NCI-H2081 treated with DMSO at 0.1 percent for 48 hours (cell line): ENCODE results near the gene RPS19.
A peak's percentile ranks its signal among the peaks of the same experiment; 100 is the strongest.

Source experiments
- DNase-seq: peaks from one replicate; lab custom pipeline; 2025; lab: John Stamatoyannopoulos, UW

The RPS19 gene

GRCh38 chr19:41859618-41860418, at the start of gene RPS19:
Gene RPS19, plus strand, starts transcription at chr19:41860255. Its CDS starts 520 bp downstream, at chr19:41860775.
- DNase-seq, result peak; percentile 78

GRCh38 chr19:41810301-41810700, 49.8 kb upstream of the RPS19 start:
- no peak for DNase-seq

- no peak for DNase-seq
Measured at GRCh38 chr19:41811036-41811435, 49.0 kb upstream of the RPS19 start.

GRCh38 chr19:41811981-41812380, 48.1 kb upstream of the RPS19 start:
- DNase-seq, result no peak

GRCh38 chr19:41813911-41814310, 46.1 kb upstream of the RPS19 start:
- no peak for DNase-seq

DNA sequence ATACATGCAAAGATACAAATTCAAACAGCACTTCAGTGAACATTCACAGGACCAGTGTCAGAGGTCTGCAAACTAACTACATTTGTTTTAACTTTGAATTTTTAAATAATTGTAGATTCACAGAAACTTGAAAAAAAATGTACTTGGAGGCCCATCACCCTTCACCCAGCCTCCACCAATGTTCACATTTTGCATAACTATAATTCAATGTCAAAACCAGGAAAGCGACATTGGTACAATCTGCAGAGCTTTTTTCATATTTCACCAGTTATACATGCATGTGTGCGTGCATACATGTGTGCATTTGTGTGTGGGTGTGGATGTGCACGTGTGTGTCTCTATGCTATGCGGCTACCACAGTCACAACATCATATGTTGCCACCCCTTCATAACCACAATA, 44.8 kb upstream of the RPS19 start:
- DNase-seq, result no peak

- no peak for DNase-seq
Measured at GRCh38 chr19:41816761-41817160, 43.3 kb upstream of the RPS19 start.

DNA sequence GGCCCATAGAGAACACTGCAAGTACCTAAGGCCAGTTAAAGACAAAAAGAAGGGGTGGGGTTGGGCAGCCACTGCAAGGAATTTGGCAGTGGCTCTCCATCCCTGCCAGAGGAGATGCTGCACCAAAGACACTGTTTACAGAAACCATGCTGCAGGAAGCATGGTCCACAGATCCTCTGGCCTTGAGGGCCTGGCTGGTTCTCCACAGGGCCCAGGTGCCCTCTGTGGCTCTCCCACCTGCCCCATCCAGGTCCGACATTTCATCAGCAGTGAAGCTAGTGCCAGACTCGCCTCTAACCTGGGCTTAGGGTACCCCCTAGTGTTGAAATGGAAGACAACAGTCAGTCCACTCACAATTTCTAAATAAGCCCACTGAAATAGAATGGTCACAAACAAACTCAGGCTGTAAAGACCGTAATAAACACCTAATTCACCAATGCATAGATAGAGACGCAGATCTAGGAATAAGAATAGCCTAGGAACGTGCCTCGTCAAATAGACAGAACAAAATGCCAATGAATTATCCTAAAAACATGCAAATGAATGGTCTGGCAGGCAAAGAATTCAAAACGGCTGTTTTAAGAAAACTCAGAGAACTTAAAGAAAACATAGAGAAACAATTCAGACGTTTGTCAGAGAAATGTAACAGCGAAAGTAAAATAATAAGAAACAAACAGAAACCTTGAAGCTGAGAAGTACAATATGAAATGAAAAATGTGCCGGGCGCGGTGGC, 38.9 kb upstream of the RPS19 start:
- peak; percentile 42 for DNase-seq

- DNase-seq, result no peak
Measured at GRCh38 chr19:41837981-41838708, 21.9 kb upstream of the RPS19 start.

DNA sequence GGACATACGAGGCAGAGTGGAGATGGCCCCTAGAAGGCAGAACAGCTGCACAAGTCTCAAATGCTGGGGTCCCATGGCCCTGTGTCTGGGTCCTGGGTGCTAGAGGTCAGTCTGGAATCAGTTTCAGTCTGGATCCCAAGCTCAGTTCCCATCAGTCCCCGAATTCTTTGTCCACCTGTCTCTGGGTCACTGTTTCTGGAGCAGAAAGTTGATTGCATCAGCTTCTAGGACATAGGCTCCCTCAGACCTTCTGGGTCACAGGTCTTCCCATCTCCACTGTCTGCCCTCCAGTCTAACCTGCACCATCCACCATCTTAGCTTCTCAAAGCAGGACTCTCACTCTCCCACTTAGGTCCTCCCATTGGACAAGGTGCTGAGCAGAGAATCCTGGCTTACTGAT, 20.8 kb upstream of the RPS19 start:
- no peak for DNase-seq

DNA sequence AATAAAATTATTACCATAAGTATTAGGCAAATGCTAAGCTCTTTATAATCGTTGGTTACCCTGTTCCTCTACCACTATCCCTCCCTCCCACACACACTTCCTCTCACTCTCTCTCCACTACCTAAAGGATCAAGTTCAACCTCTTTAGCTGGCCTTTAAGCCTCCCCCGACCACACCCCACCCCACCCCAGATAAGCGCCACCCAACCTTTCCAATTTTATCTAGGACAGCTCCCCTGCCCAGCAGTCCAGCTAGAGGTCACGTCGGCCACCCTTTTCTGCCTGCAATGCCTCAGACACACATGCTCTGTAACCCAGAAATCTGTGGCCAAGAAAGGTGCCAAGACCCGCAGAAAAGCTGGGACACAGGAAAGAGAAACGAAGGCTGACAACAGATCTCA, 16.7 kb upstream of the RPS19 start:
- DNase-seq, result no peak

- DNase-seq, result no peak
Measured at GRCh38 chr19:41844601-41845000, 15.5 kb upstream of the RPS19 start, which contains the start of gene LYPD4. Gene LYPD4, minus strand, starts transcription at chr19:41844683. Its CDS starts 5,398 bp downstream, at chr19:41839285.

DNA sequence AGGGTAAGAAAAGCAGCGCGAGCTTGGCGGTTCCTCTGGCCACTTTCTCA, 15.2 kb upstream of the RPS19 start, which contains the start of gene DMRTC2:
Gene DMRTC2 (plus strand): TSS at position 42 of the 50 bp plus-strand sequence. CDS start 2,387 bp downstream, outside the sequence.
- no peak for DNase-seq

GRCh38 chr19:41845051-41845590, 14.9 kb upstream of the RPS19 start:
- no peak for DNase-seq

DNA sequence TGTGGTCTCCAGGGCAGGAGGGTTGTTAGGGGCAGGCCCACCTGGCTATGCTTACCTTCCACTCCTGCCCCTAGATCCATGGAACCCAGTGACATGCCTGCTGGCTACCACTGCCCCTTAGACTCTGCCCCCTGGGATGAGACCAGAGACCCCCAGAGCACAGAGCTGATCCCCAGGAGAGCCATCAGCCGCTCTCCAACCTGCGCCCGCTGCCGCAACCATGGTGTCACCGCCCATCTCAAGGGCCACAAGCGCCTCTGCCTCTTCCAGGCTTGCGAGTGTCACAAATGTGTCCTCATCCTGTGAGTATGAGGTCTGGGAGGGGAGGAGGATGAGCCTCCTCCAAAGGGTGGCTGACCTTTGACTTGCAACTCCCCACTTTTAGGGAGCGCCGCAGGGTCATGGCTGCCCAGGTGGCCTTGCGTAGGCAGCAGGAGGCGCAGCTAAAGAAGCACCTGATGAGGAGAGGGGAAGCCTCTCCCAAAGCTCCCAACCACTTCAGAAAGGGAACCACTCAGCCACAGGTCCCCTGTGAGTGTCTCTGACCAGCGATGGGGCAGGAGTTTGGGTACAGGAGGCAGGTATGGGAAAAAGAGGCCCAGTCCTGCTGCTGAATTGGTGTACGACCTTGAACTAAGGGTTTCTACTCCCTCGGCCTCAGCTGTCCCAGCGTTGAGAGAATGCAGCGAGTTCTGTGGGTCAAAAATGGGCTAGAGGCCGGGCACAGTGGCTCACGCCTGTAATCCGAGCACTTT, 12.5 kb upstream of the RPS19 start:
- no peak for DNase-seq

GRCh38 chr19:41848666-41849065, 11.4 kb upstream of the RPS19 start:
- DNase-seq, result no peak

DNA sequence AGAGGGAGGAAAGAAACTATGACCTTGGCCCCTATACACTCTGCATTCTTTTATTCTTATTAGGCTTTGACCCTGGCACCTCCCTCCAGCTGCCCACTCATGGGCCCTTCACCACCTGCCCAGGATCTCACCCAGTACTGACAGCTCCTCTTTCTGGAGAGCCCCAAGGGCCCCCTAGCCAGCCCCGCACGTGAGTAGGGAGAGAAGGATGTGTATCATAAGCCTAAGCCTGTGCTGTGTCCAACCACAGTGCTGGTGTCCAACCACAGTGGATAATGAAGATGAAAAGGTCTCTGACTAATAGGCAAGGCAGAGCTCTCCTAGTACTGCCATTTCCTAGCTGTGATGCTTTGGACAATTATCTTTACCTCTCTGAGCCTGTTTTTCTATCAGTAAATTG, 11.0 kb upstream of the RPS19 start:
- no peak for DNase-seq

GRCh38 chr19:41850381-41850780, 9.7 kb upstream of the RPS19 start:
- DNase-seq, result no peak

DNA sequence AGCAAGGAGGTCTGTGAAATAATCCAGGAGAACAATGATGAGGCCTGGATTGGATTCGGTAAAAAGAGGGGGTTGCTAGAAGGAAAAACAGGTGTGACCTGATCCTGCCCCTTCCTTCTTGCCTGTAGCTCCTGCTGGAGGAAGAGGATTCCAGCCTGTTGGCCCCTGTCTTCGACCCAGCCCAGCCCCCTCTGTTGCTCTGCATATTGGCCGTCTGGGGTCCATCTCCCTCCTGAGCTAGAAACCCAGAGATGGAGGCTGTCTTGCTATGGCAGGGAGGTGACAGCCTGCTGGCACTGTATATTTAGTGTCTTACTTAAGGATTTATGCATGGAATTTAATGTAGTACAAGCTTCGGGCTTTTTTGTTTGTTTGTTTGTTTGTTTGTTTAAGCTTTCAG, 8.6 kb upstream of the RPS19 start:
- DNase-seq, result no peak

- no peak for DNase-seq
Measured at GRCh38 chr19:41853344-41853743, 6.7 kb upstream of the RPS19 start.

DNA sequence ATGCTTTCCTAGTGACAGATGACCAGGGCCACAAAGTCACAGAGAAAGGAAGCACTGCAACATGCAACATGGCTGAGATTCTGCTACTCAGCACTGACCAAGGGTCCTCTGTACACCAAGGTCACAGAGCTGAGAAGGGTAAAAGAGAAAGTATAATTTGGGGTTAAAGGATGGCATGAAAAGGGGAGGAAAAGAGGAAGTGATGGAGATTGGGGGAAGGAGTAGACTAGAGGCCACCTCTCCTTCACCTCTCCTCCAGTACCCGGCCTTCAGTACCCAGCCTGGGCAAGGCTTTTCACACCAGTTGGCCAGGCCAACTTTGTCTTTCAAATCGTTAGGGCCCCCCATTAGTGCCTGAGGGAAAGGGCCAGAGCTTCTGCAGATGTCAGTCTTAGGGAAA, 6.3 kb upstream of the RPS19 start:
- DNase-seq, result no peak

DNA sequence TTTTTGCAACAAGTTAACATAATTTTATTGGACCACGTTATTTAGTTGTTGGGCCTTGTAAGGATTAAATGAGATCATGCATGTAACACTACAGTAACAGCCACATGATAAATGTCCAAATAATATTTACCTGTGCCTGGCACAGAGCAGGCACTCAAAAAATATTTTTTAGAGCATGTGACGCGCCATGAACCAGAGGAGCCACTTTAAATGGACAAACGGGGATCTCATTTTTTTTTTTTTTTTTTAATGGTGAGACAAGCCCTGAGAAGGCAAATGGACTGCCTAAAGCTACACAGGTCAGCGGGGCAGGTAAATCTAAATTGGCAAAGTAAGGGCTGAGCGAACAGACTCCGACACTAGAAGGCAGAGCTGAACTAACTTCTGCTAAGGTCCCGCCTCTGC, 840 bp upstream of the RPS19 start:
- no peak for DNase-seq
